ENCODE measurements around the gene NABP2. TPM values are rescaled to one million over a fixed set of nuclear protein-coding genes. Genes with fewer than 3 reads are reported as not detected.

The NABP2 gene
- total RNA-seq = 19.0 and 34.4 TPM in 2 replicates

GRCh38 chr12:56224102-56224701, at the start of gene NABP2:
TSS of gene NABP2 (plus strand) at chr12:56224342. CDS start at chr12:56224857, 515 bp downstream.

GRCh38 chr12:56189099-56189917, 34.8 kb upstream of the NABP2 start, which contains the start of gene SMARCC2:
TSS of gene SMARCC2 (minus strand) at chr12:56189483. CDS start at chr12:56189461, 22 bp downstream.

GRCh38 chr12:56221757-56222530, 2.2 kb upstream of the NABP2 start, which contains the start of gene RNF41:
TSS of gene RNF41 (minus strand) at chr12:56221922. CDS start at chr12:56214047, 7,875 bp downstream.

GRCh38 chr12:56229916-56230431, 5.8 kb downstream of the NABP2 start, which contains the start of gene SLC39A5:
TSS of gene SLC39A5 (plus strand) at chr12:56230051. CDS start at chr12:56231275, 1,224 bp downstream.

GRCh38 chr12:56258068-56258819, 34.1 kb downstream of the NABP2 start, which contains the start of gene ANKRD52:
TSS of gene ANKRD52 (minus strand) at chr12:56258384. CDS start at chr12:56258269, 115 bp downstream.

GRCh38 chr12:56266693-56267442, 42.7 kb downstream of the NABP2 start, which contains the start of gene COQ10A:
TSS of gene COQ10A (plus strand) at chr12:56266942. CDS start at chr12:56267119, 177 bp downstream.

Other genes with a start within 250 kb of the NABP2 start
- 9.1 and 10.8 TPM in 2 replicates for gene SUOX, start 227.1 kb upstream of the NABP2 start, total RNA-seq
- 1.5 TPM in 2 replicates for gene IKZF4, start 203.3 kb upstream of the NABP2 start, total RNA-seq
- gene RPS26, start 182.4 kb upstream of the NABP2 start, total RNA-seq = 174 and 483 TPM in 2 replicates
- gene ERBB3, start 144.2 kb upstream of the NABP2 start, total RNA-seq = 0.11 and 0.75 TPM in 2 replicates
- 107 and 254 TPM in 2 replicates for gene PA2G4, start 119.8 kb upstream of the NABP2 start, total RNA-seq
- 1,557 and 2,417 TPM in 2 replicates for gene RPL41, start 107.7 kb upstream of the NABP2 start, total RNA-seq
- gene ZC3H10, start 106.1 kb upstream of the NABP2 start, total RNA-seq = 4.7 and 6.3 TPM in 2 replicates
- 475 and 484 TPM in 2 replicates for gene ESYT1, start 96.1 kb upstream of the NABP2 start, total RNA-seq
- 59.2 and 112 TPM in 2 replicates for gene MYL6B, start 71.8 kb upstream of the NABP2 start, total RNA-seq
- 2,082 and 2,483 TPM in 2 replicates for gene MYL6, start 66.0 kb upstream of the NABP2 start, total RNA-seq
- gene SMARCC2, start 34.9 kb upstream of the NABP2 start, total RNA-seq = 46.2 and 47.1 TPM in 2 replicates
- 117 and 180 TPM in 2 replicates for gene RNF41, start 2.4 kb upstream of the NABP2 start, total RNA-seq
- 1.00 TPM in 1 of 2 replicates, not detected in the other for gene SLC39A5, start 5.7 kb downstream of the NABP2 start, total RNA-seq
- gene ANKRD52, start 34.0 kb downstream of the NABP2 start, total RNA-seq = 18.0 and 21.7 TPM in 2 replicates
- 6.2 and 7.4 TPM in 2 replicates for gene COQ10A, start 42.6 kb downstream of the NABP2 start, total RNA-seq
- gene CS, start 76.0 kb downstream of the NABP2 start, total RNA-seq = 68.9 and 122 TPM in 2 replicates
- 87.5 and 89.6 TPM in 2 replicates for gene CNPY2, start 91.6 kb downstream of the NABP2 start, total RNA-seq
- 22.6 and 25.4 TPM in 2 replicates for gene PAN2, start 109.7 kb downstream of the NABP2 start, total RNA-seq
- 0.22 TPM in 1 of 2 replicates, not detected in the other for gene IL23A, start 114.5 kb downstream of the NABP2 start, total RNA-seq
- gene STAT2, start 135.8 kb downstream of the NABP2 start, total RNA-seq = 147 and 327 TPM in 2 replicates
- gene APOF, start 138.5 kb downstream of the NABP2 start, total RNA-seq = not detected in 2 replicates
- gene TIMELESS, start 225.1 kb downstream of the NABP2 start, total RNA-seq = 12.1 and 31.5 TPM in 2 replicates
- gene MIP, start 230.3 kb downstream of the NABP2 start, total RNA-seq = not detected in 2 replicates
- gene SPRYD4, start 244.2 kb downstream of the NABP2 start, total RNA-seq = 1.5 and 1.7 TPM in 2 replicates

All from uterine smooth muscle cell (primary cell).